HepG2 (cell line): ENCODE data around the gene MAPK4. TPM values are rescaled to one million over a fixed set of nuclear protein-coding genes. Genes with fewer than 3 reads are reported as not detected.
A peak's percentile ranks its signal among the peaks of the same experiment; 100 is the strongest.

Experiments
- ATF7-NPFF ChIP-seq: sonication (generic); formaldehyde crosslinking; IDR thresholded peaks from 2 replicates; pipeline ENCODE4 v1.8.1; 2023; ENCODE audit warnings: mild to moderate bottlenecking, low read depth, missing genetic modification reagents, moderate library complexity
- E2F1 ChIP-seq: sonication (generic); formaldehyde crosslinking; IDR thresholded peaks from 2 replicates; pipeline ENCODE4 v1.5.0; 2020; ENCODE audit warnings: missing genetic modification reagents
- FOXP1 ChIP-seq, 2 experiments: fragments of 450-650 bp in 1 of 2; IDR thresholded peaks; 2 replicates each; pipeline ENCODE4 v1.6.1; 2017 to 2018; ENCODE audit warnings: antibody characterized with exemption in 1 of 2
- JARID2 ChIP-seq: sonication (generic); formaldehyde crosslinking; IDR thresholded peaks from 2 replicates; pipeline ENCODE4 v1.8.1; 2023; ENCODE audit warnings: missing genetic modification reagents, inconsistent platforms; ENCODE audit not compliant: insufficient replicate concordance
- JUND ChIP-seq: sonication (generic); formaldehyde crosslinking; IDR thresholded peaks from 2 replicates; pipeline ENCODE4 v1.8.0; 2022; ENCODE audit warnings: mild to moderate bottlenecking, missing genetic modification reagents
- NBN ChIP-seq: fragments of 450-650 bp; conservative IDR thresholded peaks from 2 replicates; pipeline ENCODE4 v1.6.1; 2017
- NR2C2 ChIP-seq: sonication (generic); formaldehyde crosslinking; IDR thresholded peaks from 2 replicates; pipeline ENCODE4 v1.4.0; 2020; ENCODE audit warnings: missing genetic modification reagents, mild to moderate bottlenecking, moderate library complexity, borderline replicate concordance
- PHF5A ChIP-seq: IDR thresholded peaks from one replicate; pipeline ENCODE4 v1.6.1; 2018; ENCODE audit warnings: low read depth, missing genetic modification reagents; ENCODE audit not compliant: unreplicated experiment
- RARG ChIP-seq: sonication (generic); formaldehyde crosslinking; IDR thresholded peaks from 2 replicates; pipeline ENCODE4 v1.4.0; 2020; ENCODE audit warnings: low read depth, mild to moderate bottlenecking, missing genetic modification reagents
- SETDB1 ChIP-seq: sonication (generic); formaldehyde crosslinking; IDR thresholded peaks from 2 replicates; pipeline ENCODE4 v1.5.1; 2020; ENCODE audit warnings: missing genetic modification reagents, mild to moderate bottlenecking, borderline replicate concordance
- SOX13 ChIP-seq, 3 experiments: fragments of 450-650 bp in 1 of 3; sonication (generic) in 1 of 3; formaldehyde crosslinking in 1 of 3; IDR thresholded peaks in 2 of 3; conservative IDR thresholded peaks in 1 of 3; 2 replicates each; pipeline versions ENCODE4 v1.5.0 to v1.6.1; 2016 to 2020; ENCODE audit warnings: antibody characterized with exemption in 1 of 3, mild to moderate bottlenecking in 1 of 3, missing compliant biosample characterization in 1 of 3, missing genetic modification reagents in 1 of 3, moderate library complexity in 1 of 3
- TAF1 ChIP-seq: sonication (generic); formaldehyde crosslinking; IDR thresholded peaks from 2 replicates; pipeline ENCODE4 v1.4.0; 2020; ENCODE audit warnings: missing genetic modification reagents
- ZFP41 ChIP-seq: sonication (generic); formaldehyde crosslinking; IDR thresholded peaks from 2 replicates; pipeline ENCODE4 v1.4.0; 2020; ENCODE audit warnings: mild to moderate bottlenecking, missing genetic modification reagents, borderline replicate concordance
- ZNF138 ChIP-seq: sonication (generic); formaldehyde crosslinking; IDR thresholded peaks from 2 replicates; pipeline ENCODE4 v1.5.0; 2020; ENCODE audit warnings: mild to moderate bottlenecking, low read depth, missing genetic modification reagents
- ZNF230 ChIP-seq: sonication (generic); formaldehyde crosslinking; IDR thresholded peaks from 2 replicates; pipeline ENCODE4 v1.4.0; 2020; ENCODE audit warnings: mild to moderate bottlenecking, missing genetic modification reagents
- ZNF460 ChIP-seq: sonication (generic); formaldehyde crosslinking; IDR thresholded peaks from 2 replicates; pipeline ENCODE4 v1.5.1; 2020; ENCODE audit warnings: missing genetic modification reagents, mild to moderate bottlenecking, borderline replicate concordance
- ZNF567 ChIP-seq: sonication (generic); formaldehyde crosslinking; IDR thresholded peaks from 2 replicates; pipeline ENCODE4 v1.8.1; 2023; ENCODE audit warnings: mild to moderate bottlenecking, missing genetic modification reagents, borderline replicate concordance
- ZNF576 ChIP-seq: sonication (generic); formaldehyde crosslinking; IDR thresholded peaks from 2 replicates; pipeline ENCODE4 v1.4.0; 2020; ENCODE audit warnings: mild to moderate bottlenecking, missing genetic modification reagents
- ZNF589 ChIP-seq: sonication (generic); formaldehyde crosslinking; conservative IDR thresholded peaks from 2 replicates; pipeline ENCODE4 v1.8.0; 2022; ENCODE audit warnings: mild to moderate bottlenecking, moderate library complexity, missing genetic modification reagents
- ZNF674 ChIP-seq: sonication (generic); formaldehyde crosslinking; IDR thresholded peaks from 2 replicates; pipeline ENCODE4 v1.5.0; 2020; ENCODE audit warnings: low read depth, mild to moderate bottlenecking, missing genetic modification reagents
- ZNF691 ChIP-seq: sonication (generic); formaldehyde crosslinking; IDR thresholded peaks from 2 replicates; pipeline ENCODE4 v1.4.0; 2020; ENCODE audit warnings: missing genetic modification reagents, low read depth, mild to moderate bottlenecking, borderline replicate concordance
- ZNF800 ChIP-seq: sonication (generic); formaldehyde crosslinking; IDR thresholded peaks from 2 replicates; pipeline ENCODE4 v1.4.0; 2020; ENCODE audit warnings: missing genetic modification reagents
- ZNF891 ChIP-seq: sonication (generic); formaldehyde crosslinking; IDR thresholded peaks from 2 replicates; pipeline ENCODE4 v1.5.0; 2020; ENCODE audit warnings: mild to moderate bottlenecking, missing genetic modification reagents
- polyA plus RNA-seq, 8 experiments: library from polyadenylated mRNA; depleted of rRNA in 3 of 8; stranded (reverse) in 7 of 8; unstranded in 1 of 8; fragments of >200 nt; fragmentation: Illumina TruSeq in 4 of 8; extraction: Trizol in 4 of 8; gene quantifications; 2 replicates each; pipeline versions ENCODE4 v1.2.1 to v1.2.3, GENCODE V29; 2011 to 2016; ENCODE audit warnings: low read depth in 4 of 8, missing spikeins in 1 of 8, mixed read lengths in 1 of 8; ENCODE audit not compliant: insufficient read depth in 1 of 8
- total RNA-seq, 5 experiments: library from RNA; depleted of rRNA; stranded (reverse); fragments of >200 nt; fragmentation: Illumina TruSeq; extraction: Trizol; gene quantifications; 2 replicates each; pipeline ENCODE4 v1.2.3, GENCODE V29; 2016; ENCODE audit warnings: low read depth in 1 of 5
- TF ChIP-seq, protein P1 (sequence below): sonication (generic); formaldehyde crosslinking; IDR thresholded peaks from 2 replicates; pipeline ENCODE4 v1.5.1; 2020; ENCODE audit warnings: missing genetic modification reagents, mild to moderate bottlenecking, borderline replicate concordance

MAPK4 gene
- total and polyA plus RNA-seq, 2 of the 13 experiments (the other 11 are each of a cell fraction or from before 2014, with no cell fraction given): not detected

GRCh38 chr18:50737127-50737526 is 177.2 kb downstream of the MAPK4 start (continued):
- no peak for TF ChIP-seq ZNF230 (CRISPR knock-in tag)
- no peak for TF ChIP-seq E2F1 (CRISPR knock-in tag)
- TF ChIP-seq ZNF589 (CRISPR knock-in tag): no peak
- TF ChIP-seq JARID2 (CRISPR knock-in tag): no peak
- TF ChIP-seq, protein P1, sequence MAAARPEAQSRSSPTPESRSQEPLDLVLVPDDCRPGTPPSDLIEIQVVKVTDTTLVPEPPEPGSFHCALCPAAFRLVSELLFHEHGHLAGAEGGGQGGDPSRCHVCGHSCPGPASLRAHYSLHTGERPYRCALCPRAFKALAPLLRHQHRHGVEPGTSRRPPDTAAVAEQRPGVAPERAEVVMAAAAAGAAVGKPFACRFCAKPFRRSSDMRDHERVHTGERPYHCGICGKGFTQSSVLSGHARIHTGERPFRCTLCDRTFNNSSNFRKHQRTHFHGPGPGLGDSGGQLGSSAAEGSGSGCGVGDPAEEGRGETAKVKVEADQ: no peak
- no peak for TF ChIP-seq RARG (CRISPR knock-in tag)
- TF ChIP-seq ATF7-NPFF (CRISPR knock-in tag): no peak
- TF ChIP-seq ZNF567: no peak
- TF ChIP-seq PHF5A (CRISPR knock-in tag): no peak
- TF ChIP-seq ZNF691 (CRISPR knock-in tag): no peak
- no peak for TF ChIP-seq ZNF800
- no peak for TF ChIP-seq TAF1 (CRISPR knock-in tag)
- TF ChIP-seq ZNF138: no peak
- no peak for TF ChIP-seq ZNF460 (CRISPR knock-in tag)
- no peak for TF ChIP-seq ZFP41 (CRISPR knock-in tag)
- no peak for TF ChIP-seq NBN
- TF ChIP-seq ZNF674: no peak
- TF ChIP-seq SETDB1: no peak
- TF ChIP-seq ZNF576 (CRISPR knock-in tag): no peak
- no peak for TF ChIP-seq JUND
- no peak for TF ChIP-seq FOXP1 (IDR thresholded peaks at IDR 0.05)
- TF ChIP-seq FOXP1 (CRISPR knock-in tag; IDR thresholded peaks at IDR 0.05): no peak
- TF ChIP-seq SOX13 (IDR thresholded peaks at IDR 0.05): peak; percentile 35; the same call in 1 of the 2 replicates
- TF ChIP-seq SOX13 (CRISPR knock-in tag; conservative IDR thresholded peaks at IDR 0.05 in 1 of 2, IDR thresholded peaks at IDR 0.05 in 1 of 2): peak in 1 of 2 experiments; percentile 51; a peak in 2 of 4 replicates
- TF ChIP-seq ZNF891 (CRISPR knock-in tag): no peak
- 0 out of 2 replicates have a peak, but pooled peaks have one; percentile 14 for TF ChIP-seq NR2C2
